GM12878 (cell line): ENCODE data around the gene CLEC12A. TPM values are rescaled to one million over a fixed set of nuclear protein-coding genes. Genes with fewer than 3 reads are reported as not detected.

Experiments
- ATAC-seq: fragments of 200-7000 bp; cut with Tn5 transposase; 3 replicates; pipeline ENCODE4 v1.9.1; 2020; ENCODE audit warnings: mild to moderate bottlenecking, moderate library complexity
- BruUV-seq: library from RNA; stranded (reverse); fragments of 400-500 nt; replicated peaks from 2 replicates; lab custom pipeline; 2021; lab: Mats Ljungman, UMichigan
- CTCF ChIA-PET: fragments of 300-600 bp; sonication (Branson Sonifier 250); formaldehyde crosslinking; extraction: SDS; loops from one replicate; lab custom pipeline; 2021; ENCODE audit warnings: inconsistent platforms; lab: Yijun Ruan, JAX
- POLR2A ChIA-PET: fragments of 350-600 bp; formaldehyde crosslinking; extraction: SDS; loops from one replicate; lab custom pipeline; 2021; ENCODE audit warnings: inconsistent platforms; lab: Charles Lee
- RAD21 ChIA-PET: fragments of 300-600 bp; sonication (Branson Sonifier 250); formaldehyde crosslinking; loops from one replicate; lab custom pipeline; 2023; ENCODE audit warnings: antibody characterized with exemption; ENCODE audit not compliant: unreplicated experiment; lab: Charles Lee
- SMC1A ChIA-PET: fragments of 300-600 bp; sonication (Branson Sonifier 250); formaldehyde crosslinking; loops from one replicate; lab custom pipeline; 2023; ENCODE audit not compliant: unreplicated experiment, uncharacterized antibody; lab: Charles Lee
- DNase-seq: peaks from one replicate; pipeline ENCODE4 v3.0.0-alpha.2; 2011; ENCODE audit warnings: low read depth, low spot score
- FAIRE-seq: peaks from 3 replicates; lab custom pipeline; 2011; peaks lifted over from hg19 to GRCh38; lab: Jason Lieb, UNC
- H2AFZ ChIP-seq: 2 replicates; pipeline ENCODE4 v1.6.0; 2011; ENCODE audit warnings: low read depth, low read length, control low read depth; ENCODE audit not compliant: control insufficient read depth
- H3K27ac ChIP-seq: 2 replicates; pipeline ENCODE4 v1.5.1; 2011; ENCODE audit warnings: control low read depth; ENCODE audit not compliant: control insufficient read depth, insufficient read depth
- H3K27me3 ChIP-seq, 2 experiments: replicated peaks in 1 of 2; 2 replicates each; pipeline versions ENCODE4 v1.6.0 to v1.6.1; 2011; ENCODE audit warnings: low read length in 1 of 2; ENCODE audit not compliant: control insufficient read depth in 2 of 2, insufficient read depth in 2 of 2
- H3K36me3 ChIP-seq, 2 experiments: 2 replicates each; pipeline ENCODE4 v1.5.1; 2011; ENCODE audit warnings: low read length in 1 of 2; ENCODE audit not compliant: control insufficient read depth in 2 of 2, insufficient read depth in 2 of 2
- H3K4me1 ChIP-seq: 2 replicates; pipeline ENCODE4 v1.6.1; 2011; ENCODE audit warnings: mild to moderate bottlenecking, low read length, moderate library complexity, mixed read lengths; ENCODE audit not compliant: control insufficient read depth, insufficient read depth
- H3K4me2 ChIP-seq: 2 replicates; pipeline ENCODE4 v1.6.0; 2011; ENCODE audit warnings: control low read depth; ENCODE audit not compliant: control insufficient read depth, insufficient read depth
- H3K4me3 ChIP-seq: fragments of 200-600 bp; sonication (generic); 2 replicates; pipeline ENCODE4 v1.5.1; 2016
- H3K79me2 ChIP-seq: 2 replicates; pipeline ENCODE4 v1.6.0; 2011; ENCODE audit warnings: low read length; ENCODE audit not compliant: control insufficient read depth, insufficient read depth
- H3K9ac ChIP-seq: 2 replicates; pipeline ENCODE4 v1.8.0; 2011; ENCODE audit warnings: low read length, control low read depth, mixed read lengths; ENCODE audit not compliant: control insufficient read depth, insufficient read depth
- H3K9me3 ChIP-seq: replicated peaks from 3 replicates; pipeline ENCODE4 v1.5.1; 2011; ENCODE audit warnings: mild to moderate bottlenecking, low read length; ENCODE audit not compliant: control insufficient read depth, insufficient read depth
- H4K20me1 ChIP-seq: 2 replicates; pipeline ENCODE4 v1.6.0; 2011; ENCODE audit not compliant: control insufficient read depth, insufficient read depth
- E2F4 ChIP-seq: IDR thresholded peaks from 2 replicates; pipeline ENCODE4 v1.6.1; 2012; ENCODE audit warnings: low read depth, low read length, improper control_type of control experiment
- MTA2 ChIP-seq: fragments of 450-650 bp; IDR thresholded peaks from 2 replicates; pipeline ENCODE4 v1.6.1; 2016; ENCODE audit warnings: low read depth, mild to moderate bottlenecking, moderate library complexity
- POLR2AphosphoS2 ChIP-seq: IDR thresholded peaks from 2 replicates; pipeline ENCODE4 v1.6.1; 2011; ENCODE audit warnings: low read depth, mild to moderate bottlenecking, low read length, improper control_type of control experiment, moderate library complexity
- PRDM15 ChIP-seq: fragments of 450-650 bp; formaldehyde crosslinking; IDR thresholded peaks from 2 replicates; pipeline ENCODE4 v1.4.0; 2020; ENCODE audit warnings: mild to moderate bottlenecking, moderate library complexity
- REST ChIP-seq: IDR thresholded peaks from 2 replicates; pipeline ENCODE4 v1.6.1; 2012; ENCODE audit warnings: mild to moderate bottlenecking, low read depth, low read length
- SMARCA5 ChIP-seq: fragments of 450-650 bp; IDR thresholded peaks from 2 replicates; pipeline ENCODE4 v1.6.1; 2017; ENCODE audit warnings: mild to moderate bottlenecking
- SUZ12 ChIP-seq: fragments of 200-600 bp; sonication (generic); IDR thresholded peaks from one replicate; pipeline ENCODE4 v1.6.1; 2018; ENCODE audit warnings: antibody characterized with exemption, mild to moderate bottlenecking; ENCODE audit not compliant: unreplicated experiment
- TCF3 ChIP-seq: IDR thresholded peaks from 2 replicates; pipeline ENCODE4 v1.6.1; 2012; ENCODE audit warnings: low read depth, mild to moderate bottlenecking, low read length, borderline replicate concordance; ENCODE audit not compliant: insufficient read depth
- USF2 ChIP-seq: IDR thresholded peaks from 2 replicates; pipeline ENCODE4 v1.6.1; 2011; ENCODE audit warnings: low read depth, low read length, improper control_type of control experiment, borderline replicate concordance
- WGBS: methylation state at CpG from one replicate; pipeline ENCODE4 v1.1.6; 2016; ENCODE audit warnings: low lambda C conversion rate; ENCODE audit not compliant: insufficient replicate concordance, insufficient coverage; ENCODE audit errors: missing lambda C conversion rate; 5-methylcytosine and 5-hydroxymethylcytosine counted together
- in situ Hi-C: fragments of 300-500 bp; cut with MboI; formaldehyde crosslinking; loops from 9 replicates; pipeline ENCODE4 v1.14.3; 2018; ENCODE audit warnings: mixed read lengths
- intact Hi-C: fragments of 100-400 bp; cut with micrococcal nuclease; formaldehyde crosslinking; loops from one replicate; pipeline ENCODE4 v1.14.2; 2022; ENCODE audit not compliant: unreplicated experiment
- polyA plus RNA-seq, 11 experiments: library from polyadenylated mRNA; depleted of rRNA in 4 of 11; unstranded in 6 of 11; stranded (reverse) in 5 of 11; fragments of >200 nt; fragmentation: Nextera tagmentation in 4 of 11; fragmentation: Illumina TruSeq in 1 of 11; extraction: Ambion mirVana in 4 of 11; extraction: Trizol in 1 of 11; gene quantifications; 1 replicate in 1 of 11; 2 replicates in 10 of 11; pipeline versions ENCODE4 v1.2.1 to v1.2.3, GENCODE V29; 2011 to 2016; ENCODE audit warnings: inconsistent platforms in 2 of 11, missing spikeins in 2 of 11, low read depth in 1 of 11
- total RNA-seq, 4 experiments: library from RNA; depleted of rRNA in 3 of 4; stranded (reverse); fragments of >200 nt in 3 of 4; fragmentation: Illumina TruSeq in 1 of 4; extraction: Trizol in 1 of 4; gene quantifications; 2 replicates each; pipeline versions ENCODE4 v1.2.1 to v1.2.3, GENCODE V29; 2013 to 2021
- TF ChIP-seq, protein P1 (sequence below): fragments of 450-650 bp; formaldehyde crosslinking; IDR thresholded peaks from 2 replicates; pipeline ENCODE4 v1.5.0; 2022; ENCODE audit warnings: mild to moderate bottlenecking, missing genetic modification characterization

Gene CLEC12A
- total and polyA plus RNA-seq, 10 of the 15 experiments (the other 5 are each of a cell fraction or from before 2014, with no cell fraction given) = 0.07 to 0.21 TPM; not detected in 8

- ChIA-PET SMC1A (interaction anchor here (0.8 to 1.5 kb wide), 3 partner anchors 8 to 307 kb away, joined by 3 read pairs; partner anchors contain the start of gene CLEC12B), RAD21 (interaction anchor here (1.1 kb wide), 1 partner anchor 78 kb away, joined by 3 read pairs; no protein-coding TSS in a partner anchor)
- Histone ChIP-seq H3K4me2 (no peak overlapping the region), H3K79me2 (no peaks in the 10 kb centered on the region), H3K27ac (no peak overlapping the region), H3K9me3 (no peaks in the 10 kb centered on the region)
- intact Hi-C loops = loop anchor here (10.0 kb wide), 2 partner anchors 204 to 274 kb away; no protein-coding TSS in a partner anchor
- FAIRE-seq = no peak
- no peak for ATAC-seq
- no peak for TF ChIP-seq USF2
- TF ChIP-seq, protein P1, sequence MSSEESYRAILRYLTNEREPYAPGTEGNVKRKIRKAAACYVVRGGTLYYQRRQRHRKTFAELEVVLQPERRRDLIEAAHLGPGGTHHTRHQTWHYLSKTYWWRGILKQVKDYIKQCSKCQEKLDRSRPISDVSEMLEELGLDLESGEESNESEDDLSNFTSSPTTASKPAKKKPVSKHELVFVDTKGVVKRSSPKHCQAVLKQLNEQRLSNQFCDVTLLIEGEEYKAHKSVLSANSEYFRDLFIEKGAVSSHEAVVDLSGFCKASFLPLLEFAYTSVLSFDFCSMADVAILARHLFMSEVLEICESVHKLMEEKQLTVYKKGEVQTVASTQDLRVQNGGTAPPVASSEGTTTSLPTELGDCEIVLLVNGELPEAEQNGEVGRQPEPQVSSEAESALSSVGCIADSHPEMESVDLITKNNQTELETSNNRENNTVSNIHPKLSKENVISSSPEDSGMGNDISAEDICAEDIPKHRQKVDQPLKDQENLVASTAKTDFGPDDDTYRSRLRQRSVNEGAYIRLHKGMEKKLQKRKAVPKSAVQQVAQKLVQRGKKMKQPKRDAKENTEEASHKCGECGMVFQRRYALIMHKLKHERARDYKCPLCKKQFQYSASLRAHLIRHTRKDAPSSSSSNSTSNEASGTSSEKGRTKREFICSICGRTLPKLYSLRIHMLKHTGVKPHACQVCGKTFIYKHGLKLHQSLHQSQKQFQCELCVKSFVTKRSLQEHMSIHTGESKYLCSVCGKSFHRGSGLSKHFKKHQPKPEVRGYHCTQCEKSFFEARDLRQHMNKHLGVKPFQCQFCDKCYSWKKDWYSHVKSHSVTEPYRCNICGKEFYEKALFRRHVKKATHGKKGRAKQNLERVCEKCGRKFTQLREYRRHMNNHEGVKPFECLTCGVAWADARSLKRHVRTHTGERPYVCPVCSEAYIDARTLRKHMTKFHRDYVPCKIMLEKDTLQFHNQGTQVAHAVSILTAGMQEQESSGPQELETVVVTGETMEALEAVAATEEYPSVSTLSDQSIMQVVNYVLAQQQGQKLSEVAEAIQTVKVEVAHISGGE = no peak
- no peak for TF ChIP-seq PRDM15 (CRISPR knock-in tag)
- no peak for TF ChIP-seq E2F4
- TF ChIP-seq SUZ12 = no peak
- TF ChIP-seq SMARCA5 = no peak
- TF ChIP-seq REST = no peak
- no peak for TF ChIP-seq MTA2
- no peak for TF ChIP-seq POLR2AphosphoS2
- no peak for TF ChIP-seq TCF3
- TF ChIP-seq, all 136 proteins: peak for 0
- H4K20me1 ChIP-seq = no peaks in the 10 kb centered on the region
- no peaks in the 10 kb centered on the region for H3K4me1 ChIP-seq
- peaks cover 0 to 2% of the 10 kb centered on the region in 2 experiments; a peak in 1 of 4 replicates for H3K27me3 ChIP-seq
- in situ Hi-C loops = no loop called here
- H3K9ac ChIP-seq = no peak overlapping the region
- H3K4me3 ChIP-seq = no peak overlapping the region
- H2AFZ ChIP-seq = no peak overlapping the region
- DNase-seq = no peak
- WGBS = 57% methylated on average over 5 of the region's 5 CpGs
- POLR2A ChIA-PET = no interaction called here
- CTCF ChIA-PET = interaction anchor here (2.5 kb wide), 1 partner anchor 9 kb away, joined by 8 read pairs; no protein-coding TSS in a partner anchor
- no peaks in the 10 kb centered on the region for H3K36me3 ChIP-seq
- BruUV-seq = no TSS peak
These were observed 47.2 kb downstream of the CLEC12A start for GRCh38 chr12:10018386-10018785.
